Measurements from ENCODE around the gene PHF11. TPM values are rescaled to one million over a fixed set of nuclear protein-coding genes. Genes with fewer than 3 reads are reported as not detected.

Gene PHF11
- total and polyA plus RNA-seq, 2 of the 8 experiments (the other 6 are each of a cell fraction or from before 2014, with no cell fraction given): 6.1 to 8.1 TPM

GRCh38 chr13:49550942-49551644 is 55.3 kb downstream of the PHF11 start (continued):
- TF ChIP-seq E2F6 (IDR thresholded peaks at IDR 0.05) (no peak), KDM4A (IDR thresholded peaks at IDR 0.05; ENCODE audit: low read depth, low read length, severe bottlenecking) (no peak), CHD7 (IDR thresholded peaks at IDR 0.05; ENCODE audit: insufficient replicate concordance, low read length) (no peak), FOSL1 (IDR thresholded peaks at IDR 0.05; ENCODE audit: insufficient read depth, low read depth, low read length) (no peak), SRF (IDR thresholded peaks at IDR 0.05; ENCODE audit: low read depth, low read length) (no peak), ZNF274 (IDR thresholded peaks at IDR 0.05; ENCODE audit: borderline replicate concordance, extremely low read depth, low read length) (no peak), RNF2 (IDR thresholded peaks at IDR 0.05; ENCODE audit: borderline replicate concordance, low read depth, low read length, missing control alignments, poor library complexity, severe bottlenecking) (no peak), BCL11A (IDR thresholded peaks at IDR 0.05; ENCODE audit: low read depth in 2 of 2, low read length in 2 of 2) (no peak)
